Urothelium cell line (cell line): Measurements from ENCODE around the gene WDR64.
"Not testable (repeated sequence)": the region's sequence is repeated elsewhere in the genome, so short reads cannot be mapped to it uniquely, and the experiment has no call there.

Experiments used
- DNase-seq: peaks from one replicate; pipeline ENCODE4 v3.0.0; 2011; ENCODE audit warnings: low spot score, mixed read lengths
- FAIRE-seq: peaks from 2 replicates; lab custom pipeline; 2011; peaks lifted over from hg19 to GRCh38; lab: Jason Lieb, UNC

The WDR64 gene

DNA sequence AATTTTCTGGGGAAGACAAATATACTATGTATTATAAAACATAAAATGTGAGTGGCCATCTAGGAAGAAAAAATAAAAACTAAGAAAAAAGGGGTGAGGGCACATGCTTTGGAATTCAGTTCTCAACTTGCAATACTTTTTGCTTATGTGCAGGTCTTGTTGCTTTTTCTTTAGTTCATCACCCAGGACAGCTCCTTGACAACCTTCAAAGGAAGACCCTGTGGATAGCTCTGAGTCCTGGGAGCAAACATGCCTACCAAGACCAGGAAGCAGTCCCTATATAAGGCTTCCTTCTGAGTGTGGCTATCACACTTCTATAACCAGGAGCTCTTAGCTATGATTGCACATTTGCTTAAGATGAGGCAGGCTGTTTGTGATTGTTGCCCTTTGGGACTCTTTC lies 78.0 kb downstream of the WDR64 start:
- DNase-seq (no peak), FAIRE-seq (no peak)

DNA sequence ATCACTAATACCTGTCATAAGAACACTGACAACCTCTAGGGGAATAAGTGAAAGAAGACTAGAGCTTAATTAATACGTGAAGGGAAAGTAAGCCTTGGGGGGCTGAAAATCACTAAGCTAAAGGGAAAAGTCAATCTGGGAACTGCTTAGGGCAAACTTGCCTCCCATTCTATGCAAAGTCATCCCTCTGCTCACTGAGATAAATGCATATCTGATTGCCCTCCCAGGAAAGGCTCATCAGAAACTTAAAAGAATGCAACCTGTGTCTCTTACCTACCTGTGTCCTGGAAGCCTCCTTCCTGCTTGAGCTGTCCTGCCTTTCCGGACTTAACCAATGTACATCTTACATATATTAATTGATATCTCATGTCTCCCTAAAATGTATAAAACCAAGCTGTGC lies 81.8 kb downstream of the WDR64 start:
- no peak for FAIRE-seq
- no peak for DNase-seq

DNA sequence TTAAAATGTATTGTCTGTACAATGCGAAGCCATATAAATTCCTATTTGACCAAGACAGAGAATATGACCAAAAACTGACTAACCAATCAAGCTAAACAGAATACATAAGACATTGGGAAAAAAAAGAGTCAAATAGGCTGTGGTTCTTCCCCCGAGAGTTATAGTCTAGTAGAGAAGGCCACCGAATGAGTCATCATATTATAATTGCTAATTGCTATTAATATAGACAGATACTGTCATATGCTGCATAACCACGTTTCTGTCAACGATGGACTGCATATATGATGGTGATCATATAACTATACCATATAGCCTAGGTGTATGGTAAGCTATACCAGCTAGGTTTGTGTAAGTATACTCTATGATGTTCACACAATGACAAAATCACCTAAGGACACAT lies 82.5 kb downstream of the WDR64 start:
- DNase-seq (no peak), FAIRE-seq (no peak)

DNA sequence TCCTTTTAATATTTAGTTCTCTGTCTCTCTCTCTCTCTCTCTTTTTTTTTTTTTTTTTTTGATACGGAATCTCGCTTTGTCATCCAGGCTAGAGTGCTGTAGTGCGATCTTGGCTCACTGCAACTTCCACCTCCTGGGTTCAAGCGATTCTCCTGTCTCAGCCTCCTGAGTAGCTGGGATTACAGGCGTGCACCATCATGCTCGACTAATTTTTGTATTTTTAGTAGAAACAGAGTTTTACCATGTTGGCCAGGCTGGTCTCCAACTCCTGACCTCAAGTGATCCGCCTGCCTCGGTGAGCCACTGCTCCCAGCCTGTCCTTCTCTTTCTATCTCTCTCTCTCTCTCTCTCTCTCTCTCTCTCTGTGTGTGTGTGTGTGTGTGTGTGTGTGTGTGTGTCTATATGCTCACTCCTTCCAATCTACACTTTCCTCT lies 83.4 kb downstream of the WDR64 start:
- FAIRE-seq, DNase-seq: not testable (repeated sequence)

DNA sequence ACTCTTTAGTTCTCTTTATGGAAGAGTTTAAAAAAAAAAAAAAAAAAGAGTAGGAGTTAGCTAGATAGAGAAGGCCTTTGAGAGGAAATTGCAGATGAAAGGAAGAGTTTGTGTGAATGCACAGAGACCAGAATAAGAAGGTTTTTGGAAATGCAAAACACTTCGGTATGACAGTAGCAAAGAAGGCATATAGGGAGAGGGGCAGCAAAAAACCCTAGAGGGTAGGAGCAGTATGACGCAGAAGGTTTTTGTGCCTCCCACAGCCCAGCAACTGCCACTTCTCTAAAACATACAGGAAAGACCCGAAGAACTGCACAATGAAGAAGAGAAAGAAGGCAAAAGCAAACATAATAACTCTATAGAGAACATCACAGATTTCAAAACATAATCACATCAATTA lies 84.3 kb downstream of the WDR64 start:
- FAIRE-seq: no peak
- no peak for DNase-seq

GRCh38 chr1:241738284-241739078 lies 86.4 kb downstream of the WDR64 start:
- DNase-seq (no peak), FAIRE-seq (no peak)

GRCh38 chr1:241742084-241742483 lies 90.0 kb downstream of the WDR64 start:
- no peak for FAIRE-seq
- DNase-seq: no peak

- DNase-seq: no peak
- FAIRE-seq: no peak
These were observed 92.5 kb downstream of the WDR64 start for GRCh38 chr1:241744591-241744990.

DNA sequence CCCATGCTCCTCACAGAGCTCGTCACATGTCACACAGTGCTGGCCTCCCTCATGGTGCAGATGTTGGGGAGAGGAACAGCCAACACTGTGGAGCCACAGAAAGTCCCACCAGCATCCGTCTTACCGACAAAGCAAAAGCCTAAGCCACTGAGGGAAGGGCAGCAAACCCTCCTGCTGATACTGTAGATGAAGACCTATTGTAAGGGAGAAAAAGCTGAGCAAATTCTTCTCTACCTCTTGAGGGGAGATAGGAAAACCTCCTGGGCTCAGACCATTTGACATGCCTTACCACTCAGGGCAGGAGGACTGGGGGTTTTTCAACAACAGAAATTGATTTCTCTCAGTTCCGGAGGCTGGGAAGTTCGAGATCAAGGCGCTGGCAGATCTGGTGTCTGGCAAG lies 95.9 kb downstream of the WDR64 start:
- FAIRE-seq (no peak), DNase-seq (no peak)

DNA sequence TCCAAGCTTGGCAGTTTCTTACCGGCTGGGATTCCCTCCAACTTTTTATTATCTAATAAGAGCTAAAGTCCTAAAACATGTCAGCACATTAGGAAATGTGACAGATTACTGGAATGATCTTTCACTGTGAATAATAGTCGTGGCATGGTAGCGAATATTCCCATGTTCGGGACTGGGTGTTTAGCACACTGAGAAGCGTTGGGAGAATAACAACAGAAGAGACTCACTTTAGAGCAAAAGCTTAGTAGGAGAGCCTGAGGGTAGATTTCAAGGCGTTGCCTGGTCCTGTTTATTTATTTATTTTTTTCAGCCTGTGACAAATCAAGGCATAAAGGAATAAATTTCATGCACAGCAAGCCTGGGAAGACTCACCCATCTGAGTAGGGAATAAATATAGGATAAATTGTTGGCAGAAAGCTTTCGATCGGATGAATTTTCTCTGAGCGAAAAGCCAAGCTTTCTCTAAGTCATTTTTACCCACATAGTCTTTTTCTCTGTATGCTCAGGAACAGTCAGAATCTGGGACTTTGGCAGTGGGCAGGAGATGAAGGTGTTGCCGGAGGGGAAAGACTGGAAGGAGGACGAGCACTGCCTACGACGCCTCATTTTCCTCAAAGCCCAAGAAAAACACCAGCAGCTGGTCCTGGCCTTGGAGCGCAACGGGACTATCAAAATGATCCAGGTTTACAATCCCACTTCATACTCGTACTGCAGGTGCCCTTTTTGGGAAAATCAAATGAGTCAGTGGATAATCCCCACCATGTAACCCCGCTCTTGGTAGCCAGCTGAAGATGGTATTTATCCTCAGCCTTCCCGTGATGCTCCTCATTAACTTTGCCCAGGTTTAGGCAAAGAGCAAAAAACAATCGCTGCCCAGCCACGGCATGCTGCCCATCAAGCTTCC lies 97.2 kb downstream of the WDR64 start:
- FAIRE-seq: no peak
- DNase-seq: no peak

DNA sequence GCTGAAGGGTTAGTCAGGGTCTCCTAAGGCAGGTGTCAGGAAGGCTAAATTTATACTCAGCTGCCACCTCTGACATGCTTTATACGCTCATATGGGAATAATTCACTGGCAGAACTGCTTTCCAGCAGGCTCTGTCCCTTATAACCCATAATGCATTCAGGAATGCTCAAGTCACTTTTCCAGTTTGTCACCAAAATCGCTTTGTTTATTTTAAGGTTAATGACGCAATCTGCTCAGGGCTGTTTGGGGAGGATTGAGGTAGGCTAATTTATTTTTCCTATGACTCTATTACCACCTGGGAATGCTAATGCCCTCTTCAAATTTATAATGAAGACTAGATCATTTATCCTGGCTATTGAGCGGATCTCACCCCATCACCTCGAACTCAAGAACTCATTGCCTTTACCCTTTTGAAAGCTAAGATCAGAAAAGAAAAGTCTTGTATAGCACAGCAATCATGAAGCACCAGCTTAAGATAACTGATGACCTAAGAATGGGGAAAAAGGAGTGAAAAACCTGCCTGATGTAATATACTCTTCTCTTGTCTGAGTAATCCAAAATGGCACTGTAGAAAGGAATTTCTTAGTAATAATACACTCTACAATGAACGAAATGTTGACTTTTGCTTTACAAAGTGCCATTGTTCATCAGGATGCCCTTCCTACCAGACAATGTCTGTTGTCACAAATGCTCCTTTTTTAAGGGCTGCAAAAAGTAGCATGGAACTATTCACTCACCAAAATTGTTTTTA lies 98.0 kb downstream of the WDR64 start:
- DNase-seq: no peak
- no peak for FAIRE-seq

GRCh38 chr1:241751524-241751923 lies 99.4 kb downstream of the WDR64 start:
- no peak for FAIRE-seq

GRCh38 chr1:241762713-241763339 lies 110.7 kb downstream of the WDR64 start:
- no peak for FAIRE-seq
- DNase-seq: no peak

More at GRCh38 chr1:241751524-241751923, 99.4 kb downstream of the WDR64 start:
- DNase-seq: no peak

DNA sequence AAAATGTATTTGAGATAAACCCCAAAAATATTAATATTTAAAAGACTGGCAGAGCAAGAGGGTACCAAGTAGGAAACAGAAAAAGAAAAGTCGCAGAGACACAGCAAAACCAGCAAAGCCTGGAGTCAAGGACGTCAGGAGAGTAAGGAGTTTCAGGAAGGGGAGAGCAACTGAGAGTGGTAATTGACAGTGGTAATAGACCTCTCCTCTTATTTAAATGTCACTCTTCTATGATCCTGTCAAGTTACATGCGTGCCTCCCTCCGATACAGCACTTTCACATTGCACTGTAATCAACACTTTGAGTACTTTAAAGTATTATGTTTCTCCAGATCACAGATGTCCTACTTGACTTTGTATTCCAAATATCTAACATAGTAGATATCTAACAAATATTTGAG lies 113.3 kb downstream of the WDR64 start:
- no peak for DNase-seq
- no peak for FAIRE-seq

- no peak for FAIRE-seq
- DNase-seq: no peak
These were observed 115.7 kb downstream of the WDR64 start for GRCh38 chr1:241767737-241768136.

- DNase-seq: no peak
- FAIRE-seq: no peak
These were observed 118.0 kb downstream of the WDR64 start for GRCh38 chr1:241770115-241770514.

GRCh38 chr1:241771117-241771516 lies 119.0 kb downstream of the WDR64 start:
- DNase-seq (no peak), FAIRE-seq (no peak)

GRCh38 chr1:241772932-241773500 lies 120.9 kb downstream of the WDR64 start:
- FAIRE-seq (no peak), DNase-seq (no peak)

GRCh38 chr1:241773991-241774390 lies 121.9 kb downstream of the WDR64 start:
- DNase-seq (no peak), FAIRE-seq (no peak)

- DNase-seq: no peak
- no peak for FAIRE-seq
These were observed 122.9 kb downstream of the WDR64 start for GRCh38 chr1:241775021-241775420.
